Measurements from ENCODE around the gene WAC. TPM values are rescaled to one million over a fixed set of nuclear protein-coding genes. Genes with fewer than 3 reads are reported as not detected.
"Not testable (repeated sequence)": the region's sequence is repeated elsewhere in the genome, so short reads cannot be mapped to it uniquely, and the experiment has no call there.

WAC gene
- total RNA-seq, 4 donors from 2014 or later: 55.1 to 98.0 (median 75.8) TPM

- Histone ChIP-seq H3K36me3 (peaks cover 0 to 55% (median 5%) of the 10 kb centered on the region in 3 donors), H3K9me3 (no peaks in the 10 kb centered on the region), H3K27me3 (no peaks in the 10 kb centered on the region), H3K4me3 (no peak overlapping the region), H3K4me1 (peaks cover 2 to 89% (median 30%) of the 10 kb centered on the region in 3 donors), H3K27ac (no peak overlapping the region)
- WGBS, 2 donors: 48 to 73% methylated on average over 1 of the region's 1 CpG
- intact Hi-C loops (cut with DNase I): no loop called here
- DNase-seq: no peak
- TF ChIP-seq CTCF (IDR thresholded peaks at IDR 0.05) (no peak), POLR2A (IDR thresholded peaks at IDR 0.05) (no peak)
Measured at GRCh38 chr10:28570598-28570997, 37.7 kb downstream of the WAC start.

GRCh38 chr10:28571265-28571664 lies 38.3 kb downstream of the WAC start:
- DNase-seq: no peak
- intact Hi-C loops (cut with DNase I): no loop called here
- Histone ChIP-seq H3K9me3 (no peaks in the 10 kb centered on the region), H3K27ac (no peak overlapping the region), H3K4me1 (peaks cover 2 to 89% (median 30%) of the 10 kb centered on the region in 3 donors), H3K4me3 (no peak overlapping the region), H3K36me3 (peaks cover 0 to 55% (median 5%) of the 10 kb centered on the region in 3 donors), H3K27me3 (no peaks in the 10 kb centered on the region)
- TF ChIP-seq CTCF (IDR thresholded peaks at IDR 0.05) (no peak), POLR2A (IDR thresholded peaks at IDR 0.05) (no peak)
- 83 to 96% methylated on average over 6 of the region's 6 CpGs for WGBS, 2 donors

GRCh38 chr10:28574214-28574613 lies 41.3 kb downstream of the WAC start:
- H3K9me3 ChIP-seq; H3K4me3 ChIP-seq; H3K27ac ChIP-seq; H3K27me3 ChIP-seq; DNase-seq; intact Hi-C loops (cut with DNase I): not testable (repeated sequence)
- peaks cover 0 to 47% (median 5%) of the 10 kb centered on the region in 3 donors for H3K36me3 ChIP-seq
- H3K4me1 ChIP-seq: peaks cover 0 to 86% (median 26%) of the 10 kb centered on the region in 3 donors
- WGBS, 2 donors: 95% methylated on average over 6 to 10 of the region's 10 CpGs

- peaks cover 0 to 85% (median 14%) of the 10 kb centered on the region in 3 donors for H3K4me1 ChIP-seq
- no peaks in the 10 kb centered on the region for H3K9me3 ChIP-seq
- intact Hi-C loops (cut with DNase I): no loop called here
- peaks cover 0 to 43% (median 5%) of the 10 kb centered on the region in 3 donors for H3K36me3 ChIP-seq
- no peak overlapping the region for H3K4me3 ChIP-seq
- H3K27ac ChIP-seq: no peak overlapping the region
- 94 to 95% methylated on average over 5 of the region's 5 CpGs for WGBS, 2 donors
- no peak for TF ChIP-seq POLR2A (IDR thresholded peaks at IDR 0.05)
- TF ChIP-seq CTCF (IDR thresholded peaks at IDR 0.05): no peak
- H3K27me3 ChIP-seq: no peaks in the 10 kb centered on the region
- no peak for DNase-seq
Measured at GRCh38 chr10:28575852-28576251, 42.9 kb downstream of the WAC start.

- H3K36me3 ChIP-seq: peaks cover 0 to 35% (median 5%) of the 10 kb centered on the region in 3 donors
- H3K27me3 ChIP-seq: no peaks in the 10 kb centered on the region
- no peak overlapping the region for H3K4me3 ChIP-seq
- TF ChIP-seq CTCF (IDR thresholded peaks at IDR 0.05) (no peak), POLR2A (IDR thresholded peaks at IDR 0.05) (no peak)
- 83% methylated on average over 4 of the region's 4 CpGs for WGBS, 2 donors
- DNase-seq: no peak
- peaks cover 0 to 81% (median 13%) of the 10 kb centered on the region in 3 donors for H3K4me1 ChIP-seq
- no peaks in the 10 kb centered on the region for H3K9me3 ChIP-seq
- intact Hi-C loops (cut with DNase I): no loop called here
- no peak overlapping the region for H3K27ac ChIP-seq
Measured at GRCh38 chr10:28577506-28577905, 44.6 kb downstream of the WAC start.

- H3K27ac ChIP-seq: no peak overlapping the region
- WGBS, 2 donors: 83 to 91% methylated on average over 2 of the region's 2 CpGs
- DNase-seq: no peak
- H3K9me3 ChIP-seq: no peaks in the 10 kb centered on the region
- intact Hi-C loops (cut with DNase I): no loop called here
- peaks cover 0 to 72% (median 9%) of the 10 kb centered on the region in 3 donors for H3K4me1 ChIP-seq
- H3K4me3 ChIP-seq: no peak overlapping the region
- TF ChIP-seq CTCF (IDR thresholded peaks at IDR 0.05) (no peak), POLR2A (IDR thresholded peaks at IDR 0.05) (no peak)
- H3K27me3 ChIP-seq: no peaks in the 10 kb centered on the region
- H3K36me3 ChIP-seq: peaks cover 0 to 35% (median 5%) of the 10 kb centered on the region in 3 donors
Measured at GRCh38 chr10:28578454-28578853, 45.5 kb downstream of the WAC start.

All from esophagus squamous epithelium (tissue), 5 donors.